A673 (cell line): Measurements from ENCODE around the gene OR6C70.

Source experiments
- EZH2 ChIP-seq: fragments of 200-600 bp; sonication (generic); IDR thresholded peaks from 2 replicates; pipeline ENCODE4 v1.6.1; 2017; ENCODE audit warnings: borderline replicate concordance, low read depth, mild to moderate bottlenecking, mixed read lengths, antibody characterized with exemption, low read length; ENCODE audit not compliant: poor library complexity, severe bottlenecking
- TF ChIP-seq, protein P1 (sequence below): fragments of 300-800, 200-600 bp; sonication (generic); conservative IDR thresholded peaks from 2 replicates; pipeline ENCODE4 v1.5.1; 2017; ENCODE audit warnings: low read depth, mild to moderate bottlenecking, antibody characterized with exemption, low read length, moderate library complexity, mixed read lengths

GRCh38 chr12:55467836-55468235 is 2.1 kb downstream of the OR6C70 start:
- TF ChIP-seq EZH2: no peak
- TF ChIP-seq, protein P1, sequence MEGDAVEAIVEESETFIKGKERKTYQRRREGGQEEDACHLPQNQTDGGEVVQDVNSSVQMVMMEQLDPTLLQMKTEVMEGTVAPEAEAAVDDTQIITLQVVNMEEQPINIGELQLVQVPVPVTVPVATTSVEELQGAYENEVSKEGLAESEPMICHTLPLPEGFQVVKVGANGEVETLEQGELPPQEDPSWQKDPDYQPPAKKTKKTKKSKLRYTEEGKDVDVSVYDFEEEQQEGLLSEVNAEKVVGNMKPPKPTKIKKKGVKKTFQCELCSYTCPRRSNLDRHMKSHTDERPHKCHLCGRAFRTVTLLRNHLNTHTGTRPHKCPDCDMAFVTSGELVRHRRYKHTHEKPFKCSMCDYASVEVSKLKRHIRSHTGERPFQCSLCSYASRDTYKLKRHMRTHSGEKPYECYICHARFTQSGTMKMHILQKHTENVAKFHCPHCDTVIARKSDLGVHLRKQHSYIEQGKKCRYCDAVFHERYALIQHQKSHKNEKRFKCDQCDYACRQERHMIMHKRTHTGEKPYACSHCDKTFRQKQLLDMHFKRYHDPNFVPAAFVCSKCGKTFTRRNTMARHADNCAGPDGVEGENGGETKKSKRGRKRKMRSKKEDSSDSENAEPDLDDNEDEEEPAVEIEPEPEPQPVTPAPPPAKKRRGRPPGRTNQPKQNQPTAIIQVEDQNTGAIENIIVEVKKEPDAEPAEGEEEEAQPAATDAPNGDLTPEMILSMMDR: no peak
